Stimulated activated naive CD4-positive, alpha-beta T cell treated with Interleukin-2 at 50 U/mL for 16 hours (primary cell): Measurements from ENCODE around the gene BARD1.
"Not testable (repeated sequence)": the region's sequence is repeated elsewhere in the genome, so short reads cannot be mapped to it uniquely, and the experiment has no call there.

ENCODE experiments used
- DNase-seq: peaks from one replicate; lab custom pipeline; 2025; lab: John Stamatoyannopoulos, UW

Gene BARD1

DNA sequence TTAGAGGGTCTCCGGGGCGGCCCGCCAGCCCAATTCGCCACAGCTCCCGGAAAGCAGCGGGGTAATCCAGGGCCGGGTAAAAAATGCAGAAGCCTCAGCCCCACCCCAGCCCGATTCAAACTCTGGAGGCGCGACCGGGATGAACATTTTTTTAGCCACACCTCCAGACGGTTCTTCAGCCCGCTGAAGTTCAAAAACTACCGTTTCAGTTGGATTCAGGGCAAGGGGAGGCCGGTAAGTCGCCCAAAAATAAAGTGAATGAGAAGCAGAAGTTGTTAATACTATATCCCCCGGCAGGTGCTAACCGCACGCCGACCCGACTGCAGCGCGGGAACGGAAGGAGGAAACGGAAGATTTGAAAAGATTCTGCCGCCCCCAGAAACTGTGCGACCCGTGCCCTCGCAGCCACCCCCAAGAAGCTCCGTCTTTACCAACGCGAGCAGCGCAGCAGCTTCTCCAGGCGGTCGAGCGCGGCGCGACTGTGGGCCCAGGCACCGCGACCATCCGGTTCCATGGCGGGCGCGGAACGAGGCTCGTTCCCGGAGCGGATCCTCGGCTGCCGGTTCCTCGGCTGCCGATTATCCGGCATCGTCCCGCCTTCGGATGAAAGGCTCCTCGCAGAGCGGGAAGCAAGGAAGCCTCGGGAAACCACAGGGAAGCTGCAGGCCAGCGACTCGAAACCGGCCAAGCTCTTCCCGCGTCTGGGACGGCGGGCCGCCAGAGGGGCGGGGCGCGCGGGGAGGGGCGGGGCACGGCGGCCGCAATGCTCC, at the start of gene BARD1:
BARD1 (minus strand) TSS at position 703 of the 770 bp plus-strand sequence; CDS start at position 589, 114 bp downstream.
- peak; percentile 48 for DNase-seq

DNA sequence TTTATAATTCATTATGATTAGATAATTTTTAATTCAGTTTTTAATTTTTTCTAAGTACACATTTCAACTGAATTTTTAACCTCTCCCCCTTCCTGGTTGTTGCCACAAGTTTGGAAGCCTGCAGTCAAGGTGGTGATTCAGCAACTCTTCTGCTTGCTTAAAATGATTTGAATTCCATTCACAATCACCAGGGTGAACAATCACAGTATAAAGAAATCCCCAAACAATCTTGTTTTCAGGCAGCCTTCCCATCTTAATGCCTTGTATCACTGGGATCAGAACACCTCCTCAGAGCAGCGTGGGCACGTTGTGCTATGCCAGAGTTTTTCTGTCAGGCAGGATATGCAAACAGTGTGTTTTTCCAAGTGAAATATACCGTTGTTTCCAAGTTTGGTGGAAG, 46.7 kb upstream of the BARD1 start:
- no peak for DNase-seq

DNA sequence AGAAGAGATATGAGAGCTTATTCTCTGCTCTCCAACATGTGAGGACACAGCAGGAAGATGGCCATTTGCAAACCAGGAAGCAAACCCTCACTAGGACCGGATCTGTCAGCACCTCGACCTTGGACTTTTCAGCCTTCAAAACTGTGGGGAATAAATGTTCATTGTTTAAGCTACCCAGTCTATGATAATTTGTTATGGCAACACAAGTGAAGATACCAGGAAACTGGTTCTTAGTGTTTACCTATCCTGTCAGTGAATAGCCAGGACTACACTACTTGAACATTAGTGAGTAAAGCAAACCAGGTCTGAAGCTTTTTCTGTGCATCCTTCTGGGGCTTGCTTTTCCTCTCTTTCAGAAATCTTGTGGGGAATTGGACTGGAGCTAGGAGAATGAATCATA, 44.4 kb upstream of the BARD1 start:
- no peak for DNase-seq

DNA sequence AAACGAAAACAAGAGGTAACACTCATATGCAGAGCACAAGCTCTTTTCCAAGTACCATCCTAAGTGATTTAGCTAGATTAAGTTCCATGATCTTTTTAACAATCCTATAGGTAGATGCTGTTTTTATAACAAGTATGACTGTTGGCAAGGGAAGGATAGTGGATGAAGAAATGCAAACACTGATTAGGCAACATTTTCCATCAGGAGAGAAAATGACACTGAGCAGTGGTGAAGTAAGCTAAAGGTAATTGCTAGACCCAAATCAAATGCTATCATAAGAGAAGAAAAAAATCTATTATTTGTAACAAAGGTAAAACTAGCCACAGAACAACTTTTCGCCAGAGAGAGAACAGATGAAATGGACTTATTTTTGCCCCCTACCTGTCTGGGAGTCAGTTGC, 34.3 kb upstream of the BARD1 start:
- no peak for DNase-seq

DNA sequence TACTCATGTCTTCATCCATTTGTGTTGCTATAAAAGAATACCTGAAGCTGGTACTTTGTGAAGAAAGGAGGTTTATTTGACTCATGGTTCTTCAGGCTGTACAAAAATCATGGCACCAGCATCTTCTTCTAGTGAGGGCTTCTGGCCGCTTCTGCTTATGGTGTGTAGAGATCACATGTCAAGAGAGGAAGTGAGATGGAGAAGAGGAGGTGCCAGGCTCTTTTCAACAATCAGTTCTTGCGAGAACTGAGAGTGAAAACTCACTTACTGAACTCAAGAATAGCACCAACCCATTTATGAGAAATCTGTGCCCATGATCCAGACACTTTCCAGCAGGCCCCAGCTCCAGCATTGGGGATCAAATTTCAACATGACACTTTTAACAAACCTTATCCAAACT, 30.0 kb upstream of the BARD1 start:
- no peak for DNase-seq

DNA sequence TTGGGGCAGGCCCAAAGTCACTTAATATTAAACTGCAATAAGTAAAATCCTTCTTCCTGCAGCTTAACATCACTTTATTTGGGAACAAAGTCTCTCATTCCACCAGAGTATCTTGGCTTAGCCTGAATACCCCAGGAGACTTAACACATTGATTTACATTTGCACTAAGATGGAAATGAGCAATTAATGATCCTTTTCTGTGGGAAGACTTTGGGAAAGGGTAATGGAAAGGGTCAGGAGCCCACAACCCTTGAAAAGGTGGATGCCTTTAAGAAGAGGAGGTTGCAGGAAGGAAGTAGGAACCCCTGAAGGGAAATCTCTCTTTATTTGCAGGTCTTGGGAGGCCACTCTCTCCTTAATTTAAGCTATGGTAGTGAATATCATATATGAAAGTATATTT, 28.0 kb upstream of the BARD1 start:
- DNase-seq = no peak

DNA sequence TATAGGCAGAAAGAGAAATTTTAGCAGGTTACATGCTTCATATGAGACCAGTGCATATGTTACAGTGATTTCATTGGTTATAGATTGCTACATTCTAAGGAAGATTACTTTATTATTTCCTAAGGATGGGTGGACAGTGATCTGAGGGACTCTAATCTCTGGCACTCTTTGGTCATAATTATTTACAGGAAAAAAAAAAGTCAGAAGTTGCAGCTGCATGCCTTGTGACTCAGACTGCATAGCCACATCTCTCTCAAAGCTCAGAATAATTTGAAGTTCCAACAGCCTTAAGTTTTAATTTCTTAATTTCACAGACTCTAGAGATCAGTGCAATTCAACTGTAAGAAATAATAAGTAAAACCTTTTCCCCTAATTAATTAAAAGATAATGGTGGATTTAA, 27.1 kb upstream of the BARD1 start:
- DNase-seq = no peak

DNA sequence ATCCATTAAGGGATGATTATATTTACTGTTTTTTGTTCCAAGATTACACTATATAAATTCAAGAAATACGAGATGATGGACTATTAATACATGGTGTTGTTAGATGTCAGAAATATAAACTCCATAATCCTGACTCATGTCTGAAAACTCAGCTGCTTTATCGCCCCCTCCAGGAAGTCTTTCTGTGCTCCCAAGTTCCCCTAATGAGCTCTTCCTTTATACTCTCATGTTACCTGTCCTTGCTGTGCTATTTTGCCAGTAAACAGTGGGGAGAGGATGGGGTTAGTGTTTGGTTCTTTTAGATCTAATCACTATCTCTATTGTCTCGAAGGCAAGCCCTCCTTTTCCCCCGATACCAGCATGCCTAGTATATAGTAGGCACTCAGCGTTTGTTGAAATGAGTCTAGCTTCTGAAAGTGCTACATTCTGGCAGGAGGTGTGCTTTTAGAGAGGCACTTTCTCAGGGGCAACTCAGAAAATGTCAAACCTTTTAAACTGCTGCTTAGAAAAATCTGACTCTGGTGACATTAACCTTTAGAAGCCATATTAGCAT, 21.4 kb upstream of the BARD1 start:
- no peak for DNase-seq

DNA sequence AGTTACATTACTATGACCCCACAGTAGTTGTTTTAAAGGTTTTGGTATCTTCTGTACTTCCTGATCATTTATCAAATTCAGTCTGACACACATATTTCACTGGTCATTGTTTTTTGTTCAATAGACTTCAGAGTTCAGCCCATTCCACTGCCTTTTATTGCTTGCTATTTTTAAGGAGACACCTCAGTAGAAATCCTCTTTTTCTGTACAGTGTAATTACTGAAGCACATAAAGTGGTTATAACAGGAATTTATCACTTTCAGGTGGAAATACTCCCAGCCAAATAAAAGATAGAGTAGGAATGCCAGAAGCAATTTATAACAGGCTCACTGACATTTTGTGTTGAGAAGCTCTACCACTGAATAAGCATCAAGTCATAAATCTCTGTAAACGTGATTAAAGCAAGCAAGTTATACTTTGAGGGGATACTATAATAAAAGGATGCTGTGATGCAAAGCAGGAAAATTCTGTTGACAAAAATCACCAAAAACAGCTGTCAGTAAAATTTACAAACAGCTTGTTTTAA, 6.6 kb upstream of the BARD1 start:
- no peak for DNase-seq

DNA sequence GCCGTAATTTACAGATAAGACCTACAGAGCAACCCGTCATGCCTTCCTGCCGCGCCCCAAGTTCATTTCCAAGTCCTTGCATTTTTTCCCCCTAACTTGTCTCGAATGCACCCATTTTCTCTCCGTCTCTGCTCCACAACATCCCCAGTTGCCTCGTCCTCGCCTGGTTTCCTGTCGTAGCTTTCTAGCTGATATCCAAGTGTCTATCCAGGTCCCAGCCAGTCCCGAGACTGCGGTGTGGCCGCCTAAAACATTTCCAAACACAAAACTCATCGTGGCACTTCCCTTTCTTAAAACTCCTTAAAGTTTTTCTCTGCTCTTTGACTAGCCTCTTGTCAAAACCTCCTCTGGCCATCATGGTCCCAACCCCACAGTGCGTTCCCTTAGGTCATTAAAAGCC, 1.2 kb upstream of the BARD1 start:
- DNase-seq = no peak

DNA sequence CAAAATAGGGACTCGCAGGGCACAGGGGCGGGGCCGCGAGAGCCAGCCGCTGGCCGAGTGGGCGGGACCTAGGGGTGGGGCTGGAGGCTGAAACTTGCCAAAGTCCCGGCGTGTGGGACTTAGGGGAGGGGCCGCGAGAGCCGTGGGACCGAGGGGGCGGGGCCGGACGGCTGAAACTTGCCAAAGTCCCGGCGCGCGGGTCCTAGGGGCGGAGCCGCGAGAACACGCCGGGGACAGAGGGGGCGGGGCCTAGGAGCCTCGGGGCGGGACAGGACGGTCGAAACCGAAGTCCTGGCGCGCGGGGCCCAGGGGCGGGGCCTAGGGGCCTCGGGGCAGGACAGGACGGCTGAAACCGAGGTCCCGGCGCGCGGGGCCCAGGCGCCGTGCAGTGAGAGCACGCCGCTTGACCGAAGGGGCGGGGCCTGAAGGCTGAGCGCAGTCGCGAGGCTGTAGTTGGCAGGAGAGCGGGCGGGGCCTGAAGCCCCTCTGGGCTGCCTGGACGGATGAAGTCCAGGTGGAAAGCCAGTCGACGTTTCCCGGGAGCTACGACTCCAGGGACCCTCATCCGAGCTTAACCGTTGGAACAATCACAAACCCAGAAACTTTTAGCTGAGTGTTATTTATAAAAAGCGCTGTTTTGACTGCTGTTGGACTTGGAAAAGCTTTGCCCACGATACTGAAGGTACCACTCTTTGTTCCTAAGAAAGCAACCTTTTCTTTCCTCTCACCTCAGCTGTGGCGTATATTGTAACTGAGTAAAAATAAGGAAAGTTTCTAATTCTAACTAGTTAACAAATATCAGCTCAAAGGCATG, 475 bp upstream of the BARD1 start:
- peak; percentile 99 for DNase-seq

DNA sequence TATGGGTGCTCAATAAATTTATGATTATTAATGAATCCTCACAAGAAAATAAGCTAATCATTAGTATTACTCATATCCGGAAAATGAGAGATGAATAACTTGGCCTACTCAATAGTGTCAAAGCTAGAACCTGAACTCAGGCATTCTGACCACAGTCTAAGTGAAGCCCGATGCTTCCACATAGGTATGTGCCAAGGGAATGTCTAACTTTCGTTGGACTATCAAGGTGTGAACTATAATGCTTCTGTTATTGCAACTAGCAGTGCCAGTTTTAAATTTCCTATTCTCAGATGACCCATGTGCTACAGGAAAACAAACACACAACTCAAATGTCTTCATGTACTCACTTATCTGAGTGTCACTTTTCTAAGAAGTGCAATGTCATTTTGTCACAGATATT, 1.8 kb downstream of the BARD1 start:
- no peak for DNase-seq

DNA sequence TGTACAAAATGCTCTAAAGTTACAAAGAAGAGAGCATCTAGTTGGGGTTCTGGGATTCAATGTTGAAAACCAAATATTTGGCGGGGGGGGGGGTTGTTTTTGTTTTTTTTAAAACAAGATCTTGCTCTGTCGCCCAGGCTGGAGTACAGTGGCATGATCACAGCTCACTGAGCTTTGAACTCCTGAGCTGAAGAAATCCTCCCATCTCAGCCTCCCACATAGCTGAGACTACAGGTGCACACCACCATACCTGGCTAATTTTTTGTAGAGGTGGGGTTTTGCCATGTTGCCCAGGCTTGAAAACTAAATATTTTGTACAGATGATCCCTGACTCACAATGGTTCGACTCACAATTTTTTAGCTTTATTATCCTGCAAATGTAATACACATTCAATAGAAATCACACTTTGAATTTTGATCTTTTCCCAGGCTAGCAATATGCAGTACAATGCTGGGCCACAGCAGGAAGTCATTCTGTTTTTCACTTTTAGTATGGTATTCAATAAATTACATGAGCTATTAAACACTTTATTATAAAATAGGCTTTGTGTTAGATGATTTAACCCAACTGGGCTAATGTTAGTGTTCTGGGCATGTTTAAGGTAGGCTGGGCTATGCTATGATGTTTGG, 7.6 kb downstream of the BARD1 start:
- no peak for DNase-seq

DNA sequence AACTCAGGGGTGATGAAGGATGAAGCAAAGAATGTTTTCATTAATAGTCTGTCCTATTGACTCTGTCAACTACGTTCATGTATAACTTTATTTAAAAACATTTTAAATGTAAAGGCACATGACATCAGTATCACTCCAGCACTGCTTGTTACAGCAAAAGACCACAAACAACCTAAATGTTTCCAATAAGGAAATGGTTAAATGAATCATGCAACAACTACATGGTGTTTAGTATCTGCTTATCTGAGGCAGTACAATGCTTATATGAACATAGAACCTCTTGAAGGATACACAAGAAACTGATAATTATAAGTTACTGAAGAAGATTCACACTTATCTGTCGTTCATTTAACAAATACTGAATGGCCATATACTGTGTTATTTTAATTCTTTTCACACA, 8.4 kb downstream of the BARD1 start:
- DNase-seq = no peak

DNA sequence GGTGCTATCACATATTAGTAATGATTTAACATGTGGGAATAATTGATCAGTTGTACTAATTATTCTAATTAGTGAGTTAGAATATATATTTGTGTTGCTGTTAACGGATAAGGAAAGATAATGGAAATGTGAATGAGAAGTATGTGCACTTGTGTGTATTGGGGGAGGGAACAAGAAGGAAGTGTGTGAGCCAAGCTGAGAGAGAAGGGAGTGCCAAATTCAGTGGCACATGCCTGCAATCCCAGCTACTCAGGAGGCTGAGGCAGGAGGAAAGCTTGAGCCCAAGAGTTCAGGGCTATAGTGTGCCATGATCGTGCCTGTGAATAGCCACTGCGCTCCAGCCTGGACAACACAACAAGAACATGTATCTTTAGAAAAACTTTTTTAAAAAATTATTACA, 9.3 kb downstream of the BARD1 start:
- DNase-seq = no peak

DNA sequence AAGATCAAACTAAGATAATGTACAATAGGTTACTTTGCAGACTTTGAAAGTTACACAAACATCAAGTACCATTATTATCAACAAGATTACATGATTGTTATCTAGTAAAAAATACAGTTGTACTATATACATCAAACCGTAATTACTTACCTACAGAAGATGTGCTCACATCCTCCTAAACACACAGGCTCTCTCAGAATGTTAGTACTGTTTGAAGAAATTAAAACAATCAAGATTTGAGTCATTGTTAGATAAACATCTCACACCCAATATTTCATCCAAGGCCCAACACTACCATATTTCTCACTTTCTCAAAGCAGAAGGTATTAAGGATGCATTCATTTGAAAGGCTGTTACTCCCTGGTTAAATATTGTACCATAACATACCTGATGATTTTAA, 12.6 kb downstream of the BARD1 start:
- no peak for DNase-seq

DNA sequence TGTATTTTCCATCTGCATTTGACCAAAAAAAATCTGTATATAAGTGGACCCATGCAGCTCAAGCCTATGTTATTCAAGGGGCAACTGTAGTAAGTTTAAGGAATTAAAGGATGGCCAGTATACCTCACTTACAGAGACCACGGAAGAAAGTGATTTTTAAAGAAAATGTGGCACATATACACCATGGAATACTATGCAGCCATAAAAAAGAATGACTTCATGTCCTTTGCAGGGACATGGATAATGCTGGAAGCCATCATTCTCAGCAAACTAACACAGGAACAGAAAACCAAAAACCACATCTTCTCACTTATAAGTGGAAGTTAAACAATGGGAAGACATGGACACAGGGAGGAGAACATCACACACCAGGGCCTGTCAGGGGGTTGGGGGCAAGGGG, 26.3 kb downstream of the BARD1 start:
- DNase-seq = not testable (repeated sequence)

DNA sequence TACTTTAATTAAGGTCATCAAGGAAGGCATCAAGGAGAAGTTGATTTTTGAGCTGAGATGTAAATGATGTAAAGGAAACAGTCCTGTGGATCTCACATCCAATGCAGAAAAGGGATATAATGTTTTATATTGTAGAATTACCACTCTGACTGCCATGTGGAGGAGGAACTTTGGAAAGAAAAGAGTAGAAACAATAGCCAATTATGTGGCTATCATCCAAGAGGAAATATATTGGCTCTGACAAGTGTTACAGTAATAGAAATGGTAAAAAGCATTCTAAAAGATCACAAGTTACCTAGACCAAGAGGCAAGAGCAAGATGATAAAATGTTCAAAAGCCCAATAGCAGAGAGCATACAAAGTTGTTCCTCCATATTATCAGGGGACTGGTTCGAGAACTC, 26.8 kb downstream of the BARD1 start:
- no peak for DNase-seq

DNA sequence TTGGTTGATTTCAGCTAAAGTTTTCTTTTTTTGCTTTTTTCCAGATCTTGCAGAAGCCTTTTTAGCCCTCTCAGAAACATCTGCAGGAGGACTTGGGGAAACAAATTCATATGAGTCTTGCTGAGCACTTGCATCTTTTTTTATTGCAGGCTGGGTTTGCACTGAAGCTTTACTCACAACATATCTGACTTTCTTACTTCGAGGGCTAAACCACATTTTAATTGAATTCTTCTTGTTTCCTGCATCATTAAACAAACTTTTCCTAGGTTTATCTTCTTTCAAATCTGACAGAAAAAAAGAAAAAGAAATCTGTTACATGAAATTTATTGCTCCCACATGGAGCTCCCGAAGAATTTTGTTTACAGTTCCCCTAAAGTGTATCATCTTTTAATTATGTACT, 28.3 kb downstream of the BARD1 start:
- DNase-seq = no peak

DNA sequence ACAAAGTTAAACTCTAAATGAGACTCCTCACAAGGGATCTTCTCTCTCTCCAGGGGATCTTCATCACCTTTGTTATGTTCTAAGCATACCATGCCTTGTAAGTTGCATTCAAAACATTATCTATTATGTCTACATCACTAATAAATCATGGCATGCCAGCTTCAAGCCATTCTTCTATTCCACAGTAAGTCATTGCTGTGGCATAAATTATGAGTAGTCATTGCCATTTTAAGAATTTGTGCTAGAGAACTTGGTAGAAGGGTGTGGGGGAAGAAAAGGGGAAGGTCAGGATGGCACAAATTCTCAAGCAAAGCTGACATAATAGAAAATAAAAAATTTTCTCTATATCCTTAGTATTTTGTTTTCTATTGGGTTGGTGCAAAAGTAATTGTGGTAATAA, 33.5 kb downstream of the BARD1 start:
- no peak for DNase-seq

DNA sequence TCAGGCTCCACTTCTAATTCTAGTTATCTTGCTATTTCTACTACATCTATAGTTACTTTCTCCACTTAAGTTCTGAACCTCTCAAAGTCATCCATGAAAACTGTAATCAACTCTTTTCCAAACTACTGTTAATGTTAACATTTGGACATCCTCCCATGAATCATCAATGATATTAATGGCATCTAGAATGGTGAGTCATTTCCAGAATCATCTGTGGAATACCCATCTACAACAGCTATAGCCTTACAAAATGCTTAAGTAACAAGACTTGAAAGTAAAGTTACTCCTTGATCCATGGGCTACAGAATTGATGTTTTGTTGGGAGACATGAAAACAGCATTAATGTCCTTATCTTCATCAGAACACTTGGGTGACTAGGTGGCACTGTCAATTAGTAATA, 35.4 kb downstream of the BARD1 start:
- no peak for DNase-seq

DNA sequence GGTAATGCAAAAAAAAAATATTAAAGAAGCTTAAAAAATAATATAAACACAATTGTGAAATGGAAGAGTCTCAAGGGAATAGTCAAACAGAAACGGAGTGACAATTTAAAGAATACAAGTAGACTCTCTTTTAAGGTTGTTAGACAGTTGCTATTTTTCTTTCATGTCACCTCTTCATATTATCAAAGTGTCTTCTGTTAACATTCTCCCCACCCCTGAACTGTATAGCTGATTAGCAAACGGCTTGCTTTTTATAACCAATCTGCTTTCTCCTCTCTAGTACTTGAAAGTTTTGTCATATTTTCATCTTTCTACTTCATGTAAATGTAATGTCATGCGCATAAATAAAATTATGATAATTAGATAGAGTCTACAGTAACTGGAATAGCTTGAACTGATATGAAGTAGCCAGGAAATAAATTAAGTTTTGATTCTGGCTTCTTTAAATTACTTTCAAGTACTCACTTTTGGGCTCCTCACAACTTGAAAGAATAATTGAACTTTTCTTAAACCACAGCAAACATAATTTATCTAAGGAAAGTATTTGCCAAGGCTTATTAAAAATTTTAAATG, 37.0 kb downstream of the BARD1 start:
- no peak for DNase-seq
